Right lobe of liver (tissue), 4 donors: ENCODE results near the gene DMAC2L.

ENCODE experiments used
- CTCF ChIP-seq, 4 donors: fragments of 200-600 bp in 3 of 4; fragments of 450-650 bp in 1 of 4; IDR thresholded peaks; one replicate each; pipeline versions ENCODE4 v1.5.1 to v1.8.0; 2016 to 2022; ENCODE audit warnings: antibody characterized with exemption in 4 of 4, mild to moderate bottlenecking in 2 of 4
- POLR2A ChIP-seq: fragments of 450-650 bp; IDR thresholded peaks from one replicate; pipeline ENCODE4 v1.6.1; 2017; ENCODE audit warnings: antibody characterized with exemption, mild to moderate bottlenecking
- donor health status: DM: no; HTN: no; CAD: no.
- donor health status: DM: no; HTN: no; CAD: no.
- donor health status: DM: no; HTN: yes; CAD: no.

DNA sequence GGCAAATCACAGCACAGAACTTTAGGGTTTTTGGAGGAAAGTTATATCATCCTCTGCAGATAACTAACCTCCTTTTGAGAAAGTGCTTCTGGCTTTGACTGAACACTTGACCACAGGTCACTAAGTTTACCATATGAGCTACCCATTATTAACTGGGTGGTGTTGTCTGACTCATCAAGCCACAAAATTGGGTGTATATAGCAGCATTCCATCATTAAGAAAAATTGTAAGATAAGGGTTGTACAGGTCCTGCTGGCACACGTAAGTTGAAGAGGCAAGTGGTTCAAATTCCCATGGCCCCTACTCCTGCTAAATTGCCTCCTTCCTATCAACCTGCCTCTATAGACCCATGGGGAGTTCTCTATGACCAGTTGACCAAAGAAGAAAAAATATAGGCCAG is 39.6 kb upstream of the DMAC2L start:
- TF ChIP-seq CTCF (IDR thresholded peaks at IDR 0.05): no peak
- TF ChIP-seq POLR2A: no peak
